Trophoblast cell (in vitro differentiated cells and primary cell): ENCODE results near the gene IMPDH1.
A peak's percentile ranks its signal among the peaks of the same experiment; 100 is the strongest.

ENCODE experiments used
- DNase-seq, 2 donors: peaks; one replicate each; pipeline ENCODE4 v3.0.0-alpha.2; 2016
- H2AFZ ChIP-seq: 2 replicates; pipeline ENCODE4 v1.6.1; 2013; ENCODE audit warnings: low read length, moderate library complexity, mild to moderate bottlenecking; ENCODE audit not compliant: insufficient read depth, poor library complexity
- H2AK5ac ChIP-seq: 2 replicates; pipeline ENCODE4 v1.6.1; 2013; ENCODE audit warnings: mild to moderate bottlenecking, low read length
- H2BK120ac ChIP-seq: 2 replicates; pipeline ENCODE4 v1.6.1; 2013; ENCODE audit warnings: low read length, mild to moderate bottlenecking, moderate library complexity; ENCODE audit not compliant: insufficient read depth, poor library complexity
- H2BK12ac ChIP-seq: 2 replicates; pipeline ENCODE4 v1.6.1; 2013; ENCODE audit warnings: mild to moderate bottlenecking, low read length, moderate library complexity
- H2BK5ac ChIP-seq: 2 replicates; pipeline ENCODE4 v1.6.1; 2013; ENCODE audit warnings: low read length, low read depth, moderate library complexity, mild to moderate bottlenecking; ENCODE audit not compliant: poor library complexity
- H3K14ac ChIP-seq: 2 replicates; pipeline ENCODE4 v1.6.1; 2013; ENCODE audit warnings: mild to moderate bottlenecking, low read length
- H3K18ac ChIP-seq: 2 replicates; pipeline ENCODE4 v1.6.1; 2013; ENCODE audit warnings: mild to moderate bottlenecking, low read length
- H3K23ac ChIP-seq: 2 replicates; pipeline ENCODE4 v1.6.1; 2013; ENCODE audit warnings: low read length
- H3K27ac ChIP-seq: 2 replicates; pipeline ENCODE4 v1.5.1; 2013; ENCODE audit warnings: low read depth, mild to moderate bottlenecking, inconsistent platforms, low read length, moderate library complexity
- H3K27me3 ChIP-seq: 2 replicates; pipeline ENCODE4 v1.6.1; 2013; ENCODE audit warnings: inconsistent platforms, mild to moderate bottlenecking, low read length, moderate library complexity; ENCODE audit not compliant: insufficient read depth
- H3K36me3 ChIP-seq, 2 experiments: 1 replicate in 1 of 2; 2 replicates in 1 of 2; pipeline ENCODE4 v1.6.1; 2013; ENCODE audit warnings: low read length in 2 of 2, mild to moderate bottlenecking in 2 of 2, moderate library complexity in 1 of 2; ENCODE audit not compliant: insufficient read depth in 2 of 2, control insufficient read depth in 1 of 2
- H3K4ac ChIP-seq: 2 replicates; pipeline ENCODE4 v1.6.1; 2013; ENCODE audit warnings: low read depth, mild to moderate bottlenecking, low read length, moderate library complexity
- H3K4me1 ChIP-seq, 2 experiments: 1 replicate in 1 of 2; 2 replicates in 1 of 2; pipeline ENCODE4 v1.6.1; 2013; ENCODE audit warnings: low read length in 2 of 2, mild to moderate bottlenecking in 2 of 2, moderate library complexity in 1 of 2; ENCODE audit not compliant: insufficient read depth in 2 of 2, control insufficient read depth in 1 of 2
- H3K4me2 ChIP-seq: 2 replicates; pipeline ENCODE4 v1.6.1; 2013; ENCODE audit warnings: inconsistent platforms, mild to moderate bottlenecking, low read length, moderate library complexity
- H3K4me3 ChIP-seq: 2 replicates; pipeline ENCODE4 v1.5.1; 2013; ENCODE audit warnings: mild to moderate bottlenecking, low read depth, low read length, inconsistent platforms
- H3K79me1 ChIP-seq: one replicate; pipeline ENCODE4 v1.6.1; 2013; ENCODE audit warnings: low read length
- H3K79me2 ChIP-seq: 2 replicates; pipeline ENCODE4 v1.6.1; 2013; ENCODE audit warnings: low read length, mild to moderate bottlenecking; ENCODE audit not compliant: control insufficient read depth, insufficient read depth, poor library complexity
- H3K9ac ChIP-seq: 2 replicates; pipeline ENCODE4 v1.6.1; 2013; ENCODE audit warnings: mild to moderate bottlenecking, low read length
- H3K9me3 ChIP-seq: 2 replicates; pipeline ENCODE4 v1.6.1; 2013; ENCODE audit warnings: low read depth, mild to moderate bottlenecking, control low read depth, inconsistent platforms, low read length; ENCODE audit not compliant: insufficient read depth
- H4K12ac ChIP-seq: 2 replicates; pipeline ENCODE4 v1.6.1; 2013; ENCODE audit warnings: low read depth, mild to moderate bottlenecking, low read length, moderate library complexity
- H4K8ac ChIP-seq: 2 replicates; pipeline ENCODE4 v1.6.1; 2013; ENCODE audit warnings: low read depth, mild to moderate bottlenecking, low read length, moderate library complexity
- H4K91ac ChIP-seq: one replicate; pipeline ENCODE4 v1.6.1; 2013; ENCODE audit warnings: low read depth, mild to moderate bottlenecking, low read length, moderate library complexity
- WGBS: extraction: QIAGEN DNeasy Blood & Tissue Kit; methylation state at CpG from one replicate; pipeline ENCODE4 v1.1.7; 2013; ENCODE audit warnings: missing lambda C conversion rate; ENCODE audit not compliant: insufficient read length, insufficient coverage; ENCODE audit errors: extremely low coverage; 5-methylcytosine and 5-hydroxymethylcytosine counted together

Gene IMPDH1

GRCh38 chr7:128448751-128449302 lies 39.0 kb upstream of the IMPDH1 start:
- H3K14ac ChIP-seq, result no peak overlapping the region
- no peak overlapping the region for H3K18ac ChIP-seq
- H2BK120ac ChIP-seq, result no peak overlapping the region
- no peak overlapping the region for H3K4me2 ChIP-seq
- peaks cover 9 to 16% of the 10 kb centered on the region in 2 experiments for H3K4me1 ChIP-seq
- H4K12ac ChIP-seq, result no peak overlapping the region
- H4K8ac ChIP-seq, result no peak overlapping the region
- H2AK5ac ChIP-seq, result no peak overlapping the region
- no peak overlapping the region for H2AFZ ChIP-seq
- no peak overlapping the region for H2BK5ac ChIP-seq
- H3K27ac ChIP-seq, result no peak overlapping the region
- no peak for DNase-seq
- no peaks in the 10 kb centered on the region for H3K9me3 ChIP-seq
- H3K79me1 ChIP-seq, result peaks cover 5% of the 10 kb centered on the region
- no CpG with 5 or more reads among the region's 6 CpGs for WGBS
- no peak overlapping the region for H3K9ac ChIP-seq
- no peaks in the 10 kb centered on the region for H3K79me2 ChIP-seq
- H3K27me3 ChIP-seq, result no peaks in the 10 kb centered on the region
- no peak overlapping the region for H3K4ac ChIP-seq
- no peak overlapping the region for H3K4me3 ChIP-seq
- no peak overlapping the region for H4K91ac ChIP-seq
- no peak overlapping the region for H3K23ac ChIP-seq
- H2BK12ac ChIP-seq, result no peak overlapping the region
- H3K36me3 ChIP-seq, result no peaks in the 10 kb centered on the region

GRCh38 chr7:128447941-128448564 lies 38.3 kb upstream of the IMPDH1 start:
- no peak overlapping the region for H3K4me2 ChIP-seq

GRCh38 chr7:128446306-128446705 lies 36.5 kb upstream of the IMPDH1 start:
- H2AFZ ChIP-seq, result no peak overlapping the region
- H2AK5ac ChIP-seq, result peak overlapping the region; percentile 3
- no peak overlapping the region for H3K18ac ChIP-seq
- no peak overlapping the region for H3K4me2 ChIP-seq
- no peak overlapping the region for H3K23ac ChIP-seq
- H3K4ac ChIP-seq, result no peak overlapping the region
- H4K8ac ChIP-seq, result no peak overlapping the region
- no peak for DNase-seq
- H3K36me3 ChIP-seq, result no peaks in the 10 kb centered on the region
- H4K12ac ChIP-seq, result no peak overlapping the region
- peaks cover 11 to 12% of the 10 kb centered on the region in 2 experiments for H3K4me1 ChIP-seq
- peaks cover 3% of the 10 kb centered on the region for H3K79me1 ChIP-seq
- peaks cover 1% of the 10 kb centered on the region for H3K79me2 ChIP-seq
- no peak overlapping the region for H3K27ac ChIP-seq
- H3K9ac ChIP-seq, result no peak overlapping the region
- no CpG with 5 or more reads among the region's 5 CpGs for WGBS
- no peaks in the 10 kb centered on the region for H3K9me3 ChIP-seq
- H4K91ac ChIP-seq, result no peak overlapping the region
- H3K14ac ChIP-seq, result no peak overlapping the region
- no peak overlapping the region for H3K4me3 ChIP-seq
- no peak overlapping the region for H2BK120ac ChIP-seq
- peak overlapping the region; percentile 18 for H2BK12ac ChIP-seq
- no peaks in the 10 kb centered on the region for H3K27me3 ChIP-seq
- no peak overlapping the region for H2BK5ac ChIP-seq

More at GRCh38 chr7:128447941-128448564, 38.3 kb upstream of the IMPDH1 start:
- no peaks in the 10 kb centered on the region for H3K9me3 ChIP-seq
- no peak overlapping the region for H3K18ac ChIP-seq
- no peak overlapping the region for H3K23ac ChIP-seq
- DNase-seq, result no peak
- H3K9ac ChIP-seq, result peak overlapping the region; percentile 38
- H3K27ac ChIP-seq, result no peak overlapping the region
- peaks cover 3% of the 10 kb centered on the region for H3K79me1 ChIP-seq
- H3K4me1 ChIP-seq, result peaks cover 11 to 16% of the 10 kb centered on the region in 2 experiments
- no peak overlapping the region for H3K4ac ChIP-seq
- peak overlapping the region; percentile 18 for H2BK12ac ChIP-seq
- peaks cover 1% of the 10 kb centered on the region for H3K79me2 ChIP-seq
- H4K91ac ChIP-seq, result no peak overlapping the region
- no peak overlapping the region for H2BK5ac ChIP-seq
- no CpG with 5 or more reads among the region's 4 CpGs for WGBS
- H3K27me3 ChIP-seq, result no peaks in the 10 kb centered on the region
- H3K4me3 ChIP-seq, result no peak overlapping the region
- H3K36me3 ChIP-seq, result no peaks in the 10 kb centered on the region
- H2AFZ ChIP-seq, result no peak overlapping the region
- H3K14ac ChIP-seq, result no peak overlapping the region
- H4K8ac ChIP-seq, result no peak overlapping the region
- H4K12ac ChIP-seq, result no peak overlapping the region
- no peak overlapping the region for H2AK5ac ChIP-seq
- no peak overlapping the region for H2BK120ac ChIP-seq

GRCh38 chr7:128443831-128444600 lies 34.2 kb upstream of the IMPDH1 start:
- Histone ChIP-seq H3K4me3 (no peak overlapping the region), H3K4me1 (peaks cover 11 to 12% of the 10 kb centered on the region in 2 experiments), H2BK12ac (peak overlapping the region; percentile 66), H3K14ac (peak overlapping the region; percentile 60), H3K9ac (no peak overlapping the region), H3K18ac (peak overlapping the region; percentile 30), H2BK120ac (peak overlapping the region; percentile 65), H4K91ac (peak overlapping the region; percentile 74), H2BK5ac (peak overlapping the region; percentile 14), H3K23ac (no peak overlapping the region), H3K79me1 (peaks cover 3% of the 10 kb centered on the region), H3K4ac (no peak overlapping the region), H3K27me3 (no peaks in the 10 kb centered on the region), H4K8ac (peak overlapping the region; percentile 71), H3K36me3 (no peaks in the 10 kb centered on the region), H3K4me2 (no peak overlapping the region), H4K12ac (no peak overlapping the region), H3K9me3 (no peaks in the 10 kb centered on the region), H3K79me2 (peaks cover 1% of the 10 kb centered on the region), H2AK5ac (no peak overlapping the region), H3K27ac (peak overlapping the region; percentile 35), H2AFZ (peak overlapping the region; percentile 63)
- no peak for DNase-seq
- WGBS, result no CpG with 5 or more reads among the region's 7 CpGs
